Chondrocyte (in vitro differentiated cells): ENCODE measurements around the gene SUCNR1. TPM values are rescaled to one million over a fixed set of nuclear protein-coding genes. Genes with fewer than 3 reads are reported as not detected.

Experiments used
- DNase-seq: peaks from one replicate; pipeline ENCODE4 v3.0.0; 2021; ENCODE audit warnings: mixed read lengths, low spot score
- H3K27ac Mint-ChIP-seq: one replicate; pipeline ENCODE4 v1.8.0; 2021; ENCODE audit warnings: mild to moderate bottlenecking, moderate library complexity, mixed read lengths; ENCODE audit not compliant: unreplicated experiment
- H3K27me3 Mint-ChIP-seq: 2 replicates; pipeline ENCODE4 v1.8.0; 2021; ENCODE audit warnings: low read depth, mixed read lengths
- H3K36me3 Mint-ChIP-seq: 2 replicates; pipeline ENCODE4 v1.8.0; 2021; ENCODE audit warnings: low read depth, mixed read lengths
- H3K4me1 Mint-ChIP-seq: 2 replicates; pipeline ENCODE4 v1.8.0; 2021; ENCODE audit warnings: low read depth, mild to moderate bottlenecking, mixed read lengths
- H3K4me3 Mint-ChIP-seq: one replicate; pipeline ENCODE4 v1.8.0; 2021; ENCODE audit warnings: mild to moderate bottlenecking, moderate library complexity, mixed read lengths; ENCODE audit not compliant: unreplicated experiment
- H3K9me3 Mint-ChIP-seq: 2 replicates; pipeline ENCODE4 v1.8.0; 2021; ENCODE audit warnings: low read depth, mixed read lengths
- CTCF ChIP-seq: fragments of 200-600 bp; sonication (generic); IDR thresholded peaks from 2 replicates; pipeline ENCODE4 v1.5.0; 2021; ENCODE audit warnings: antibody characterized with exemption, mild to moderate bottlenecking, moderate library complexity
- total RNA-seq: library from RNA; stranded (reverse); gene quantifications from 3 replicates; pipeline ENCODE4 v1.2.1, GENCODE V29; 2021

The SUCNR1 gene
- total RNA-seq, 1 donor from 2014 or later: 0.12 TPM

GRCh38 chr3:151900460-151900859 is 27.0 kb downstream of the SUCNR1 start:
- Mint-ChIP-seq H3K27ac (no peak overlapping the region), H3K27me3 (no peaks in the 10 kb centered on the region), H3K9me3 (no peaks in the 10 kb centered on the region), H3K4me3 (no peak overlapping the region), H3K4me1 (peaks cover 46% of the 10 kb centered on the region), H3K36me3 (no peaks in the 10 kb centered on the region)
- no peak for TF ChIP-seq CTCF
- DNase-seq: no peak

- H3K4me1 Mint-ChIP-seq: peaks cover 40% of the 10 kb centered on the region
- peak overlapping the region; percentile 30 for H3K27ac Mint-ChIP-seq
- no peak for DNase-seq
- no peak overlapping the region for H3K4me3 Mint-ChIP-seq
- no peak for TF ChIP-seq CTCF
- no peaks in the 10 kb centered on the region for H3K27me3 Mint-ChIP-seq
- H3K9me3 Mint-ChIP-seq: no peaks in the 10 kb centered on the region
- H3K36me3 Mint-ChIP-seq: no peaks in the 10 kb centered on the region
Measured at GRCh38 chr3:151900884-151901643, 27.6 kb downstream of the SUCNR1 start.

- Mint-ChIP-seq H3K36me3 (no peaks in the 10 kb centered on the region), H3K9me3 (no peaks in the 10 kb centered on the region), H3K4me1 (peaks cover 40% of the 10 kb centered on the region), H3K27me3 (no peaks in the 10 kb centered on the region), H3K27ac (no peak overlapping the region), H3K4me3 (no peak overlapping the region)
- TF ChIP-seq CTCF: no peak
- no peak for DNase-seq
Measured at GRCh38 chr3:151901644-151902285, 28.3 kb downstream of the SUCNR1 start.

- peak overlapping the region; percentile 41 for H3K27ac Mint-ChIP-seq
- no peak for TF ChIP-seq CTCF
- no peaks in the 10 kb centered on the region for H3K27me3 Mint-ChIP-seq
- DNase-seq: no peak
- peaks cover 40% of the 10 kb centered on the region for H3K4me1 Mint-ChIP-seq
- no peak overlapping the region for H3K4me3 Mint-ChIP-seq
- no peaks in the 10 kb centered on the region for H3K36me3 Mint-ChIP-seq
- H3K9me3 Mint-ChIP-seq: no peaks in the 10 kb centered on the region
Measured at GRCh38 chr3:151903501-151903991, 30.1 kb downstream of the SUCNR1 start.

GRCh38 chr3:151905647-151906046 is 32.2 kb downstream of the SUCNR1 start:
- no peaks in the 10 kb centered on the region for H3K36me3 Mint-ChIP-seq
- no peak for DNase-seq
- H3K9me3 Mint-ChIP-seq: no peaks in the 10 kb centered on the region
- H3K27me3 Mint-ChIP-seq: no peaks in the 10 kb centered on the region
- no peak for TF ChIP-seq CTCF
- H3K4me1 Mint-ChIP-seq: peaks cover 44% of the 10 kb centered on the region
- H3K27ac Mint-ChIP-seq: no peak overlapping the region
- no peak overlapping the region for H3K4me3 Mint-ChIP-seq
